GM19463 (cell line): ENCODE results near the gene MMS19.
"Not testable (repeated sequence)": the region's sequence is repeated elsewhere in the genome, so short reads cannot be mapped to it uniquely, and the experiment has no call there.

Source experiments
- ATAC-seq: cut with Tn5 transposase; IDR thresholded peaks from one replicate; pipeline ENCODE4 v1.9.1; 2021; ENCODE audit warnings: mild to moderate bottlenecking, moderate library complexity; ENCODE audit not compliant: unreplicated experiment

Gene MMS19

GRCh38 chr10:97434055-97434454, 64.2 kb downstream of the MMS19 start:
- no peak for ATAC-seq

GRCh38 chr10:97428572-97428981, 69.6 kb downstream of the MMS19 start:
- no peak for ATAC-seq

- ATAC-seq = no peak
Observed at GRCh38 chr10:97427571-97428179, 70.5 kb downstream of the MMS19 start.

DNA sequence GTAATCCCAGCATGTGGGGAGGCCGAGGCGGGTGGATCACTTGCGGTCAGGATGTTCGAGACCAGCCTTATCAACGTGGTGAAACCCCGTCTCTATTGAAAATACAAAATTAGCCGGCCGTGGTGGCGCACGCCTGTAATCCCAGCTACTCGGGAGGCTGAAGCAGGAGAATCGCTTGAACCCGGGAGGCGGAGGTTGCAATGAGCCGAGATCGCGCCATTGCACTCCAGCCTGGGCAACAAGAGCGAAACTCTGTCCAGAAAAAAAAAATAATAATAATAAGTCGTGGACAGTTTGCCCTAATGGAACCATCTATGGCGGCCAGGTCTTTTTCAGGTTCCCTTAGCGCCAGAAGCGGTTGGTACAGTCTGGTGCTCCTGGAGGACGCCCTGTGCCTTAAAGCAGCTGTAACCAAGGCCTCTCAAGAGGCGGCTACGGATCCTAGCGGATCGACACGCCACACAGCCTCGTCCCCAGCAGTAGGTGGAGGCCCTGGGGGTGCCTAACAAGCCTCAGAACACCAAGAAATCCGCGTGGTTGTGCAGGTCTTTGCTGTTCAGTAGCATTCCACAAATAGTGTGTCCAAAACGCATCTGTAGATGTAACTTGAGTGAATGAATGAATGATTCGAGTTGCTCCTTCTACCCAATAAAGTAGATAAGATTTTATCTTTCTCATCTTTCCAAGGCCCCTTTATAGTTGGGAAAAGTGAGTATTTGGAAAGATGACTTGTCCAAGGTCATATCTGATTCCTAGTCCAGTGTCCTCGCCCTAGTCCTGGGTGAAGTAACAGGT, 71.2 kb downstream of the MMS19 start:
- no peak for ATAC-seq

- peak; percentile 80 for ATAC-seq
Observed at GRCh38 chr10:97425964-97426775, 72.1 kb downstream of the MMS19 start, which contains the start of gene PGAM1. TSS of gene PGAM1 (plus strand) at chr10:97426191. CDS start at chr10:97426308, 117 bp downstream.

DNA sequence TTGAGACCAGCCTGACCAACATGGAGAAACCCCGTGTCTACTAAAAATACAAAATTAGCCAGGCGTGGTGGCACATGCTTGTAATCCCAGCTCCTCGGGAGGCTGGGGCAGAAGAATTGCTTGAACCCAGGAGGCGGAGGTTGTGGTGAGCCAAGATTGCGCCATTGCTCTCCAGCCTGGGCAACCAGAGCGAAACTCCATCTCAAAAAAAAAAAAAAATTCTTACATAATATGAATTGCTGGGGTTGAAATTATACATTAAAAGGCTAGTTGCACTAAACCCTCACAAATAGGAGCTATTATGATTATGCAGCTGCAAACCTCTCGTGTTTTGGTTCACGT, 74.5 kb downstream of the MMS19 start:
- not testable (repeated sequence) for ATAC-seq

GRCh38 chr10:97416565-97416964, 81.7 kb downstream of the MMS19 start:
- ATAC-seq = no peak

GRCh38 chr10:97412891-97413304, 85.3 kb downstream of the MMS19 start:
- ATAC-seq = peak; percentile 82

GRCh38 chr10:97411406-97411805, 86.8 kb downstream of the MMS19 start:
- ATAC-seq = no peak

DNA sequence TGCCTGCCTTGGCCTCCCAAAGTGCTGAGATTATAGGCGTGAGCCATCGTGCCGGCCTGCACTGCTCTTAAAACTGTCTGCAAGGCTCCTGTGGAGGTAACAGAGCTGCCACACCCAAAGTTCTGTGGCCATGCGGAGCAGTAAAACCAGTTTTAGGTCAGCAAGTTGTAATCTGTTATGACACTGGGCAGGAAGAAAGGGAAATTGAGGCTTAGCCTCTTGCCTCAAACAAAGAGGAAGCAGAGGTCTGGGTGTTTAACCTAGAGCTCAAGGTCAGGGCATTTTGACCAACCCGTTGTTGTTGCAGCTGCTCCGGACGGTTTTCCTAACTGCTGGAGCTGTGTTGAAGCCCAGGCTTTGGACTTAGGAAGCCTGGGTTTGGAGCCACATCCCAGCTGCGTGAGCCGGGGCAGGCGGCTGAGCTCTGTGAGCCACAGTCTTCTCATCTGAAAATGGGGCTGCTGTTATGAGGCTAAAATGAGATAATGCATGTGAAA, 89.7 kb downstream of the MMS19 start:
- ATAC-seq = no peak
